CD4-positive, alpha-beta T cell treated with Interleukin-15 for 4 hours (primary cell): ENCODE data around the gene OPN1SW.
A peak's percentile ranks its signal among the peaks of the same experiment; 100 is the strongest.

Experiments
- DNase-seq: peaks from one replicate; pipeline ENCODE4 v3.0.0-alpha.2; 2020; ENCODE audit warnings: low spot score

Gene OPN1SW

GRCh38 chr7:128792471-128793180 lies 17.0 kb upstream of the OPN1SW start:
- DNase-seq = no peak

GRCh38 chr7:128791972-128792327 lies 16.4 kb upstream of the OPN1SW start:
- no peak for DNase-seq

GRCh38 chr7:128791121-128791971 lies 15.8 kb upstream of the OPN1SW start, which contains the start of gene CCDC136:
Gene CCDC136 (plus strand): TSS chr7:128791968. CDS start chr7:128792412, 444 bp downstream.
- peak; percentile 73 for DNase-seq

DNA sequence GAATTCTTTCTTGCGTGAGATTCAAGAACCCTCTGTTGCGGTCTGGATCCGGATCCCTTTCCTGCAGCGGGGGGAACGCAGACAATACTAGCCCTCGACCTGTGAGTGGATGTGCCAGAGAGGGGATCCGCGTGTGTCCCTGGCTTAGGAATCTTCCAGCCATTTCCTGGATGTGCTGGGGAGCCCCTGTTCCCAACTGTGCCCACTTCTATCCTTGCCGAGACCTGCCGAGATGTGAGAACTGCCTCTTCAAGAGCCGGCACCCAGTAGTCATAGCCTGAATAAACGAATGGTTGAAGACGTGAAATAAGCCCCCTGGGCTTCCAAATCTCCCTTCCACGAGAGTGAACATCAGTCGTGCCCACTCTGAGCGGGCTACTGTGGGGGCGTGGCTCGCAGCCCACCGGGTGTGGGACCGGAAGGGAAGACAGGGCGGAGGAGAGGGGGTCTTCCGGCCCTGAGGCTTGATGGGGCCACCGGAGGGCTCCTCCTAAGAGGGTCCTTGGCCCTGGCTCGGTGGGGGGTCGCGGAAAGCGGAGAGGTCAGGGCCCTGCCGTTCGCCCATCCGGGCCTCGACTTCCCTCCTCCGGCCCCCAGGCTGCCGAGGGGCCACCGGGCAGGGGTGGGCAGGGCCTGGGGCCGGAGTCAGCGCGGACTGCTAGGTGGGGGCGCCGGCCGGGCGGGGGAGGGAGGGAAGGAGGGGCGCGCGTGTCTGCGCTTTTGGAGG lies 14.9 kb upstream of the OPN1SW start:
- no peak for DNase-seq

GRCh38 chr7:128788446-128789412 lies 13.1 kb upstream of the OPN1SW start:
- no peak for DNase-seq

- no peak for DNase-seq
These were observed 10.1 kb upstream of the OPN1SW start for GRCh38 chr7:128785738-128786137.

DNA sequence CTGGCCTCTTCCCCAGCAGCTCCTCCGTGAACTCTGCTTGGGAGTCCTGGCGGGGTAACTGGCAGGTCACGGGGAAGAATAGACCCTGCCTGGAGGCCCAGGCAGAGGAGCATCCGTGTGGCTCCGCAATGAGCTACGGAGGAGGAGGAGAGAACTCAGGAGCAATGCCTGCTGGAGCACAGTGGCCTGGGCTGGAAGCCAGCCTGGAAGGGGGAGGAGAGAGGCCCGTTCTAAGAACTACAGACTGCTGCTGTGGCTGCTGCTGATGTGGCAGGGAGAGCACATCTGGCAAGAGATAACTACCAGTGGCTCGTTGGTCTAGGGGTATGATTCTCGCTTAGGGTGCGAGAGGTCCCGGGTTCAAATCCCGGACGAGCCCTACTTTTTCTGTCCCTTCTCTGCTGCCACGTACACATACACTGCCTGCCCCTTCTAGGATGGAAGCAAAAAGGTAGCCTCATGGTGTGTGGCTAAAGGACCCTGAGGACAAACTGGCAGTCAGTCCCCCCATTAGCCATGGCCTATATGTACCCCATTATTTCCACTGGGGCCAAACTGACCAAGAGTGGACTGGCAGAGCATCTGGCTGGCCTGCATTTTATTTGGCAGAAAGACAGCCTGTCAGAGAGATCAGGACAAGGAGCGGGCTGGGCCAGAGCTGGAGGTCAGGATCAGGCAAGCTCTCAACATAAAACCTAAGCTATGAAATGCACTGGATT lies 7.7 kb upstream of the OPN1SW start:
- no peak for DNase-seq

DNA sequence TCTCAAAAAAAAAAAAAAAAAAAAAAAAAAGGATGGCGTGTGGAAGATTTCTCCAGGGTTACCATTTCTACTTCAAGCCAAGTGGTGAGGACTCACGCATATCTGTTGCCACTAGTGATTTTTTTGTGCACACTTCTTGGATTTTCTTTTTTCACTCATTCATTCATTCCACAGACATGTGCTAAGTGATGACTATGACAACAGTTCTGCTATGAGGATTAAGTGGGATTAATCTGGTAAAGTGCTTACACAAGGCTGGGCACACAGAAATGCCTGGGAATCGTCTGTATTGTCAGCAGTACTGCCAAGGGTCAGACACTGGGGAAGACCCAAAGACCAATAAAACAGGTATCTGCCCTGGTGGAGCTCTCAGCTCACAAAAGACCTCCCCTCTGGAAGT lies 6.3 kb upstream of the OPN1SW start:
- DNase-seq = no peak

DNA sequence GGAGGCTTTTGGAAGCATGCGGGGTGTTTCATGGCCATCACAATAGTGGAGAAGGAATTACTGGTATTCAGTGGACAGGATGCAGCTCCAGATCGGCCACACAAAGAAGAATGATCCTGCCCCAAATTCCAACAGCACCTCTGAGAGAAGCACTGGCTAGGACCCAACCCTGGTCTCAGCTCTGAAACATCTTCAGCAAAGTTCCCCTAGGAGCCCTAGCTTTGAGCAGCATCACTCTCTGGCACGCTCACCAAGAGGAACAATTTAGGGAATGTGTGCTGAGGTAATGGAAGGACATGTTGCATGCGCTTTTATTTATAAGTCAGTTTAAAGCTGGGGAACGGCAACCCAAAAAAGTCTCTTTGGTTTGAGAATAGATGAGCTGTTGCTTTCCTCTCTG lies 5.5 kb upstream of the OPN1SW start:
- DNase-seq = no peak

DNA sequence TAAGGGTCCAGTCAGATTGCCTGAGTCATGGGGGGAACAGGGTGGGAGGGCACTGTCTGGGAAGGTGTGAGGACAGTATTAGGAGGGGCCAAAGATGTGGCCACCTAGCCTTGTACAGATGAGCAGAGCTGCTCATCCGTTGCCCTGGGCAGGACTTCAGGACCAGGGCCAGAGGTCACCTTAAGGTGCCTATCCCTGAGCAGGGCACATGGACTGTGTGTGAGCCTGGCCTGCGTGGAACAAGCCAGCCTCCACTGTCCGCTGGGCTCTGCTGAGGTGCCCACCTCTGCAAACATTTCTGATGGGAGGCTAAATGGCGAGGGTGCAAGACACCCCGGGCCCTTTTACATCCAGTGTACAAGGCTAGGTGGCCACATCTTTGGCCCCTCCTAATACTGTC lies 3.4 kb upstream of the OPN1SW start:
- no peak for DNase-seq

- no peak for DNase-seq
These were observed 1.8 kb upstream of the OPN1SW start for GRCh38 chr7:128777156-128778123.

GRCh38 chr7:128774921-128775320 lies 673 bp downstream of the OPN1SW start:
- no peak for DNase-seq

DNA sequence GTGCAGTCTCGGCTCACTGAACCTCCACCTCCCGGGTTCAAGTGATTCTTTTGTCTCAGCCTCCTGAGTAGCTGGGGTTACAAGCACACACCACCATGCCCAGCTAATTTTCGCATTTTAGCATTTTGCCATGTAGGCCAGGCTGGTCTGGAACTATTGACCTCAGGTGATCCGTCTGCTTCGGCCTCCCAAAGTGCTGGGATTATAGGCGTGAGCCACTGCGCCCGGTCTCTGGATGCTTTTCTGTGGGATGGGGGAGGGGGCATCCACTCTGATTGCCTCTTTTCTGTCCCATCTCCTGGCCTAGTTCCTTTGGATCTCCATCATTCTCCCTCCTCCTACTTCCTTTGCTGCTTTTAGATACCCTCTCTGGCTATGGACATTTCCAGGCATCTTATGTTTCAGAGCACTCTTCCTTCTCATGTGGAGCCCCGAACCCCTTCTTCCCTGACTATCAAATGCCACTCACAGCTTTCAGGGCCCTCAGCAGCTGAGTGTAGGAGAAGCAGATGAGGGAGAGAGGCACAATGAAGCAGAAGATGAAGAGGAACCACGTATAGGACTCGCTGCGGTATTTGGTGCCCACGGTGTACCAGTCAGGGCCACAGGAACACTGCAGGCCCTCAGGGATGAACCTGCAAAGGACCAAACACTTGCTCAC lies 1.4 kb downstream of the OPN1SW start:
- DNase-seq = no peak

- no peak for DNase-seq
These were observed 2.0 kb downstream of the OPN1SW start for GRCh38 chr7:128773604-128774003.

DNA sequence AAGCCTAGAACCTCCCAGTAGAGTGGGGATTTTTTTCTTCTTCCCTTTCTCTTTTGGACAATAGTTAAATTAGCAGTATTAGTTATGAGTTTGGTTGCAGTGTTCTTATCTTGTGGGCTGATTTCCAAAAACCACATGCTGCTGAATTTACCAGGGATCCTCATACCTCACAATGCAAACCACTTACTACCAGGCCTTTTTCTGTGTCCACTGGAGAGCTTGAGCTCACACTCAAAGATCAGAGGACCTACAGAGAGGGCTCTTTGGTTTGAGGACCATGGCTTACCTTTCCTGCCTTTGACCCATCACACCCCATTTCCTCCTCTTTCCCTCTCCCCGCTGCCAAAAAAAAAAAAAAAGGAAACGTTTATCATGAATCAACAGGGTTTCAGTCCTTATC lies 5.4 kb downstream of the OPN1SW start:
- DNase-seq = no peak

- DNase-seq = no peak
These were observed 8.0 kb downstream of the OPN1SW start for GRCh38 chr7:128767475-128768110.

GRCh38 chr7:128763541-128763940 lies 12.1 kb downstream of the OPN1SW start:
- no peak for DNase-seq

GRCh38 chr7:128759242-128759641 lies 16.4 kb downstream of the OPN1SW start:
- DNase-seq = no peak

- DNase-seq = no peak
These were observed 17.0 kb downstream of the OPN1SW start for GRCh38 chr7:128758553-128758952.
